ENCODE data around the gene KATNB1.
"Not testable (repeated sequence)": the region's sequence is repeated elsewhere in the genome, so short reads cannot be mapped to it uniquely, and the experiment has no call there.

DNA sequence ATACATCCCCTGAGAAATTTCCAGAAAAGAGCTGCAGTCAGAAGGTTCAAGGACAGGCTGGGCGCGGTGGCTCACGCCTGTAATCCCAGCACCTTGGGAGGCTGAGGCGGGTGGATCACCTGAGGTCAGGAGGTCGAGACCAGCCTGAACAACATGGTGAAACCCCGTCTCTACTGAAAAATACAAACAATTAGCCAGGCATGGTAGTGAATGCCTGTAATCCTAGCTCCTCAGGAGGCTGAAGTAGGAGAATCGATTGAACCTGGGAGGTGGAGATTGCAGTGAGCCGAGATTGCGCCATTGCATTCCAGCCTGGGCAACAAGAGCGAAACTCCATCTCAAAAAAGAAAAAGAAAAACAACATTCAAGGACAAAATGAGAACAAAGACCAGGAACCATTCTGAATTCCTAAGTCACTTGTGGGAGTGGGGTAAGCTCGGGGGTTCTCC lies 47.1 kb downstream of the KATNB1 start:
- not testable (repeated sequence) for TF ChIP-seq POLR2AphosphoS5, POLR2A, TAF1 (IDR thresholded peaks at IDR 0.05; ENCODE audit: low read depth, low read length)

Measured in GM12891 (cell line).